Rectal smooth muscle tissue (tissue), 1 donor: ENCODE measurements around the gene KPTN.

Experiments
- H3K27ac ChIP-seq: one replicate; pipeline ENCODE4 v1.7.0; 2013; ENCODE audit warnings: low read depth, low read length, inconsistent platforms
- H3K27me3 ChIP-seq: one replicate; pipeline ENCODE4 v1.7.0; 2013; ENCODE audit warnings: low read length; ENCODE audit not compliant: control insufficient read depth, insufficient read depth
- H3K36me3 ChIP-seq: one replicate; pipeline ENCODE4 v1.7.0; 2013; ENCODE audit warnings: low read length; ENCODE audit not compliant: control insufficient read depth, insufficient read depth
- H3K4me1 ChIP-seq: one replicate; pipeline ENCODE4 v1.7.0; 2013; ENCODE audit warnings: low read length; ENCODE audit not compliant: control insufficient read depth, insufficient read depth
- H3K4me3 ChIP-seq: one replicate; pipeline ENCODE4 v1.7.0; 2013; ENCODE audit warnings: low read length
- H3K9ac ChIP-seq: one replicate; pipeline ENCODE4 v1.7.0; 2013; ENCODE audit warnings: low read length

Gene KPTN

DNA sequence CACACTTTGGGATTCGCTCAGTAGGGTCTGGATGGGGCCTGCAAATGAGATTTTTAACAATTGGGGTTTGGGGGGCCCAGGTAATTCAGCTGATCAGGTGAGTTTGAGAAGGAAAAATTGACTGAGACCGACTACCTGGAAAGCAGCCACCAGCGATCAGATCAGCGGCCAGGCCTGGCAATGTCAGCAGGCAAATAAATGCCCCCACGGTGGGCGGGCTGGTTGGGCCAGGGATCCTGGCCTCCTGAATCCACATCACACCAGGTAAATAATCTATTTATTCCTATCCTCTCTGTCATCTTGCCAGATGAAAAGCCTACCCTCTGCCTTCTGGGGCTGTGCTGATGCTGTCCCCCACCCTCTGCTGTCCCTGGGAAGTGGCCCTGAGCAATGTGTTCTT, 21.5 kb upstream of the KPTN start:
- H3K27me3 ChIP-seq: no peaks in the 10 kb centered on the region
- H3K27ac ChIP-seq: no peak overlapping the region
- no peak overlapping the region for H3K9ac ChIP-seq
- no peak overlapping the region for H3K4me3 ChIP-seq
- peaks cover 15% of the 10 kb centered on the region for H3K4me1 ChIP-seq
- H3K36me3 ChIP-seq: peaks cover 11% of the 10 kb centered on the region

DNA sequence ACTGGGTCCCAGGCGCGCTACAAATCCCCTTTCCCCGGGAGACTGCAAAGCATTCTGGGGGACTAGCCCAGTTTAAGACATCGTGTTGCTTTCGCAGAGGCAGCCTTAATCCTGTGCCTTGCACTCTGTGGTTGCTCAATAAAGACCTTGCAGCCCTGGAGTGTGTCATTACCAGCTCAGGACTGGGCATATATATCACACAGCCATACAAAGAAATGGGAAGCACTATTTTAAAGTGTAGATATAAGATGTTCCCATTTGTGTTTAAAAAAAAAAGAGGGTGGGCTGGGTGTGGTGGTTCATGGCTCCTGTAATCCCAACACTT, 19.8 kb upstream of the KPTN start:
- no peak overlapping the region for H3K9ac ChIP-seq
- H3K27ac ChIP-seq: no peak overlapping the region
- H3K4me3 ChIP-seq: no peak overlapping the region
- no peaks in the 10 kb centered on the region for H3K27me3 ChIP-seq
- peaks cover 3% of the 10 kb centered on the region for H3K4me1 ChIP-seq
- peaks cover 19% of the 10 kb centered on the region for H3K36me3 ChIP-seq

DNA sequence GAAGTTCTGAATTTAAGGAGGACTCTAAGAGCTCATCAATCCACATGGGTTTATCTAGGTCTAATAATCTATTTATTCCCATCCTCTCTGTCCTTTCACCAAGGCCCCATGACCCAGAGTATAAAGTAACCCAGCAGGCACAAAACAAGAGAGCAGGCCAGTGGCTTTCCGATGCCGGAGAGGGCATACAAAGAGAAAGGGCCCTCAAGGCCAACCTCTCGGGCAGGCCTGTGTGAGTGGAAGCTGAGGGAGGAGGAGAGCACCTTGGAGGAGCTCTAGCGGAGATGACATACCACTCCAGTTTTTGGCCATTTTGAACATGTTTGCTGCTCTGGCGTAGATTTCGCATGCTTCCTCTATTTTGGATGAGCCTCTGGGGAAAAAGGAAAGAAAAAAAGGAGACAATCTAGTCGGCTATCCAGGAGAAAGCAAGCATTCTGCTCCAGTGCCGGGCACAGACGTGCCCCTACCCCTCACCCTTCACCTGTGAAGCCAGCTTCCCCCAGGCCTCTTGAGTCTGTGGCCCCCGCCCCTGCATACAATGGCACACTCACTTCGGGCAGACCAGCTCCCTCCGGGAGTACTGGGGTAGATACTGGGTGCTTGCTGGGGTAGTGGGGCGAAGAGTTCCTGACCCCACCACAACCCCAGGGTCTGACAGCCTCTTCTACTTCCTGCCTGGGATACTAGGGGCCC, 19.3 kb upstream of the KPTN start:
- Histone ChIP-seq H3K27ac (no peak overlapping the region), H3K4me3 (no peak overlapping the region), H3K9ac (no peak overlapping the region), H3K27me3 (no peaks in the 10 kb centered on the region), H3K4me1 (peaks cover 3% of the 10 kb centered on the region), H3K36me3 (peaks cover 22% of the 10 kb centered on the region)

DNA sequence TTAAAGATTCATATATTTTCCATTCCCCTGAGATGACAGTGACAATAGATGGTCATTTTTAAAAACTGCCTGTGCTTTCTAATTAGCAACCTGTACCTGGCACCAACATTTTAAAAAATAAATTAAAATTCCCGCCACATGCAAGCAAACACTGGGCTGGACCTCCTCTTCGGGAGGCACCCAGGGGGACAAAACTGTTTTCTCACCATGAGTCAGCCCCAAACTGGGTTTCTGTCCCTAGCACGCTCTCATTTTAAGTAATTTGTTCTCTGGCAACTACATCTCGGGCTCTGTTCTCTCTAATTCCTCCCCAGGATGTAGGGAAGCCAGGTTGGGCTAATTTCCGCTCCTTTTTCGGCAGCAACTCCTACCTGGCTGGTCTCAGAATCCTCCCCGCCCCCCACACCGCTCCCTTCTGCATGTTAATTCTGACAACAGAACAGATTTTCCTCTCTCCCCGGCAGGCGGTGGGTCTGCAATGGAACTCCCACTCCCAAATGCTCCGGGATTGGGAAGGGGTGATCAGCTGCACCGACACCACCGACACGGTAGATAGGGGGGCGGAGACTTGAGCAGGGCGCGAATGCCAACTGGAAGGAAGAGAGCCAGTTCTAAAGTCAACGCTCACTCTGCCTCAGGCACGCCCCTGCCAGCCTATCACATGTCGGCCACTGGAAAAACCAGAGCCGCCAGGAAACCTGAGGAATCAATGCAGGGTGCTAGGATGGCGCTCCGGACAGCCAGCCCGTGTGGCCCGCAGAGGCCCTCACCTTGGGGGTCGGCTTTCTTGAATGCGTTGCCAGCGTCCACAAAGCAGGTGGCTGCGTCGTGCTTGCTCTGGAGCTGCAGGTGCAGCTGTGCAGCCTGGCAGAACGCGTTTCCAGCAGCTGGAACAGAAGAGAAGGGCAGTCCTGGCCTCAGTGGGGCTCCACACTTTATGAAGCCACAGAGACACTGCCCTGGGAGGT, 16.1 kb upstream of the KPTN start:
- no peaks in the 10 kb centered on the region for H3K4me1 ChIP-seq
- H3K27me3 ChIP-seq: no peaks in the 10 kb centered on the region
- H3K36me3 ChIP-seq: peaks cover 35% of the 10 kb centered on the region
- H3K27ac ChIP-seq: no peak overlapping the region
- no peak overlapping the region for H3K9ac ChIP-seq
- no peak overlapping the region for H3K4me3 ChIP-seq

DNA sequence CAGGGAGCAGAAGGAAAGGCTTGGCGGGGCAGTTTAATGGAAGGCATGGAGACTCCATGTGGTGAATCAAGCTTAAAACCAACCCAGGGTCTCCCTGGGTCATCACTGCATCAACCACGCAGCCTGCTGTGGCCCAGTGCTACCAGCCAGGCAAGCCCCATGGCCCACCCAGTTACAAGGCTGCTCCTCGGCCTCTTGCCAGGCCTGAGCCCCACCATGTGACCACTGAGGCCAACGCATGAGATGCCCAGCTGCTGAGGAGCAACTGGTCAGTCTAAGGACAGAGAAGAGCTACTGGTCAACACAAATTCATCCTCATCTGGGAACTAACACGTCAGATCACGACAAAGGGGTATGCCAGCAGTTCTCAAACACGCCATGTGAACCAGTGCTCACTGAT, 15.4 kb upstream of the KPTN start:
- Histone ChIP-seq H3K9ac (no peak overlapping the region), H3K4me3 (no peak overlapping the region), H3K27ac (no peak overlapping the region), H3K36me3 (peaks cover 37% of the 10 kb centered on the region), H3K4me1 (no peaks in the 10 kb centered on the region), H3K27me3 (no peaks in the 10 kb centered on the region)

DNA sequence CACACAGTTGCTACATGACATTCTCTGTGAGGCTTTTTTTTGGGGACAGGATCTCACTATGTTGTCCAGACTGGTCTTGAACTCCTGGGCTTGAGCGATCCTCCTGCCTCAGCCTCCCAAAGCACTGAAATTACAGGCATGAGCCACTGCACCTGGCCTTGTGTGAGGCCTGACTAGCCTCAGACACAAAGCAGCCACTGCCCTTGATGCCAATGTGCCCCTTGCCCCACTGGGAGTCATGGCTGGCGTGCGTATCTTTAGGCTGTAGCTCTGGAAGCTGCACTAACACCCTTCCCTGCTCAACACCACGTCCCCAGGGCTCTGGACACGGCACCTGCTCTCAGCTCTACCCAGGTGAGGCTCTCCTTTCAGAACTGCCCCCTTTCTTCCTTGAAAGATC, 14.5 kb upstream of the KPTN start:
- Histone ChIP-seq H3K9ac (no peak overlapping the region), H3K27me3 (no peaks in the 10 kb centered on the region), H3K4me3 (no peak overlapping the region), H3K27ac (no peak overlapping the region), H3K36me3 (peaks cover 37% of the 10 kb centered on the region), H3K4me1 (no peaks in the 10 kb centered on the region)

DNA sequence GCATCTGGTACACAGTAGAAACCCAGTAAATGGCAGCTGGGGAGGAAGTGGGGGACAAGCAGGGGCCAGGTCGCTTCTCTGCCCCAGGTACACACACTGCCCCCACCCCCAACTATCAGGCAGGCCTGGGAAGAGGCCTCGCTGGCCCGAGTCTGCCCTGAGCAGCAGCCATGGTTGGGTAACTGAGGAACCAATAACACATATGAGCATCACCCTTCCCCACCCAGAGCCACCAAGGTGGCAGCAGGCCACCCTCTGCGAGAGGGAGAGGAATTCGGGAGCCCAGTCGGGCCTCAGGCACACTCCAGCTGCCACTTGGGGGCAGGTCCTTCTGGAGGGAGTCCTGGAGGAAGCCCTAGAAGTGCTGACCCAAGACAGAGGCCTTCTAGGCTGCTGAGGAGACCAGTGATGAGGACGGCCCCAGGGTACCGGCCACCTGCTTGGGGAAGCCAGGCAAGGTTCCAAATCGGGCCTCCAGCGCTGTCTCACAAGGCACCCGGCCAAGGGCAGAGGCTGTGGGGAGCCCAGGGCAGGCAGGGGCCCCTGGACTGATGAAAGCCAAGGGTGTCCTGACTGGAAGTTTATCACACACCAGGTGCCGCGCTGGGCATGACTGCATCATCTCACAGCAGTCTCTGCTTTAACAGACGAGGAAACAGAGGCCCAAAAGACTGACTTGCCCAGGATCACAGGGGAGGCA, 14.0 kb upstream of the KPTN start:
- H3K4me1 ChIP-seq: no peaks in the 10 kb centered on the region
- no peaks in the 10 kb centered on the region for H3K27me3 ChIP-seq
- peaks cover 34% of the 10 kb centered on the region for H3K36me3 ChIP-seq
- H3K9ac ChIP-seq: no peak overlapping the region
- H3K27ac ChIP-seq: no peak overlapping the region
- no peak overlapping the region for H3K4me3 ChIP-seq

DNA sequence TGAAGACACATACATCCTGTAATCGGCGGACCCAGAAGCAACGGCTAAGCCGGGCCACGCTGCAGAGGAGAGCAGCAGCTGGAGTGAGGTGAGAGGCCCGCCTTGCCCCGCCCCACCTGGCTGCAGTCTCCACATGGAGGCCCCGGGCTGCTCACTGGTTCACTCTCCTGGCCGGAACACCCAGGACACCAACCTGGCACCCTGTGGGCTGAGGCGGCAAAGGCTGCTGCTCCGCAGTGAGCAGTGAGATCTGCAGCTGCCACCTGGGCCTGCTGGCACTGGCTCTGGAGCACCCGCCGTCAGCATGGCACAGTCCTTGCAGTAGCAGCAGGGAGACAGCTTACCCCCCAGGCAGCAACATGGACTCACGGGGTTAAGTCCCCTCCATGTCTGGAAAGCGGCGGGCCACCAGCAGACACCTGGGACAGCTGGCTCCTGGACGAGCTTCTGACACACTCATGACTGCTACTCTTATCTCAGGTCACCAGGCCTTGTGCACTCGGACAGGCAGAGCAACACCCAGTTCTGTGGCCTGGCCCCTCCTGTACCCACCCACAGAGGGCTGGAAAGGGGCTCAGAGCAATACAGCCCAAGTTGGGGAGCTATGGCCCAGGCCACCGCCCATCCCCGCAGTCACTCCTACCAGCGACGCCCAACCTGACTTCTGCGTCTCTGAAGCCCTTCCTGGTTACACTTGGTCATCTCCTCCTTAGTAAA, 13.2 kb upstream of the KPTN start:
- Histone ChIP-seq H3K4me1 (no peaks in the 10 kb centered on the region), H3K9ac (no peak overlapping the region), H3K27me3 (no peaks in the 10 kb centered on the region), H3K27ac (no peak overlapping the region), H3K4me3 (no peak overlapping the region), H3K36me3 (peaks cover 35% of the 10 kb centered on the region)

DNA sequence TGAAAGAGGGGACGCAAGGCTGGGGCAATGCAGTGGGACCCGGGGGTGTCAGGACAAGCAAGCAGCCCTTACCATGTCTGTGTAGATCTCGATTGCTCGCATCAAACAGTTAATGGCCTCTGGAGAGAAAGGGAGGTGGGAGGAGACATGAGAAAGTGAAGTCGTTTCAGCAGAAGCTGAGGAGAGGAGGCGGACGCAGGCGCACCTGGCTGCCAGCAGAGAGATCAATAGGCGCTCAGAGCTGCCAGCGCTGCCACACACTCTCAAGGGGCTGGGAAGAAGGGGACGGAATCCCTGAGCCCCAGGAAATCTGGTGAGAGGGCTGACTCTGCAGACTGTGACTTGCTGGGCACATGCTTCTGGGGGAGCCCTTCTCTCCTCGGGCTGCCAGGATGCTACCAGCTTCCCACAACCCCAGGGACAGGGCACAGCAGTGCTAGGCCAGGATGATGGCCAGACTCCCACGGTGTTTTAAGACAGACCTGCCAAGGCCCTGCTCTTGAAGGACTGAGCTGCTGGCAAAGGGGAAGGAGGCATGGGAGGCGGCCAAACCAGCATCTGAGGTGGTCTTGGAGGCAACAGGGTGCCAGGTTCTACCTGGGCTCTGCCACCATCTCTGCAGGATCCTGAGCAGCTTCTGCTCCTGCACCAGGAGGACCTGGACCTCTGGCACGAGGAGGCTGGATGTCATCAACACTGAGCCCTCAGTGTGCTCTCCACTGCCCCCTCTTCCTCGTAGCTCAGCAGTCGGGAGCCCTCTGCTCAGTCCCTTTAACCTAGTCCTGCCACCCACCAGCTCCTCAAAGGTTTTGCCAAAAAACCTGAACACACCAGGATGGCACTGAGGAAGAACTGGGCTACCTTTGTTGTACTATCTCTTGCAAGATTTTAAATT, 11.7 kb upstream of the KPTN start:
- H3K27ac ChIP-seq: no peak overlapping the region
- H3K27me3 ChIP-seq: no peaks in the 10 kb centered on the region
- H3K4me3 ChIP-seq: no peak overlapping the region
- H3K36me3 ChIP-seq: peaks cover 36% of the 10 kb centered on the region
- H3K4me1 ChIP-seq: no peaks in the 10 kb centered on the region
- no peak overlapping the region for H3K9ac ChIP-seq

DNA sequence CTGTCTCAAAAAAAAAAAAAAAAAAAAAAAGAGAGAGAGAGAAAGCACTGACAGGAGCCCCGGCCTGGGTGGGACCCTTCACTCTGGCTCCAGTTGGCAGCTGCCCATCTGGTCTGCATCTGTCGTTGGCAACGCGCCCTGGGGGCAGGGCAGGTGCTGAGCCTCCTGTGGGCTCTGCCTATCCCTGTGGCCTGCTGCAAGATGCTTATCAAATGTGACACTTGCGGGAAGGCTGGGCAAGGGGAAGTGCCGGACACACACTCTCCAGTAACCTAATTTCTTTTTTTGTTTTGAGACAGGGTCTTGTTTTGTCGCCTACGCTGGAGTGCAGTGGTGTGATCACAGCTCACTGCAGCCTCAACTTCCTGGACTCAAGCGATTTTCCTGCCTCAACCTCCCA, 10.7 kb upstream of the KPTN start:
- no peaks in the 10 kb centered on the region for H3K27me3 ChIP-seq
- no peak overlapping the region for H3K4me3 ChIP-seq
- H3K9ac ChIP-seq: no peak overlapping the region
- no peaks in the 10 kb centered on the region for H3K4me1 ChIP-seq
- H3K27ac ChIP-seq: no peak overlapping the region
- H3K36me3 ChIP-seq: peaks cover 33% of the 10 kb centered on the region

DNA sequence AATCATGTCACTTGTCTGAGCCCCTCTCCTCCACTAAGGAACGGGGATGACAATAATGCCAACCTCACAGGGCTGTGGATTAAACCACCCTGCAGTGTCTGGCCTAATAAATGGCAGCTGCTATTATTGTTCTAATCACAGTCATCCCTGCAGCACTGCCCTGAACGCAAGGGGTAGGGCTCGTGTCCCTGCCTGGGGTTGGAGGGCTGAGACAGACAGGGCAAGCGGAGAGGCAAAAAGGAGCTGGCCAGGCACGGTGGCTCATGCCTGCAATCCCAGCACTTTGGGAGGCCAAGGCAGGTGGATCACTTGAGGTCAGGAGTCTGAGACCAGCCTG, 10.2 kb upstream of the KPTN start:
- H3K36me3 ChIP-seq: peaks cover 32% of the 10 kb centered on the region
- H3K4me1 ChIP-seq: no peaks in the 10 kb centered on the region
- H3K9ac ChIP-seq: no peak overlapping the region
- no peak overlapping the region for H3K27ac ChIP-seq
- no peak overlapping the region for H3K4me3 ChIP-seq
- no peaks in the 10 kb centered on the region for H3K27me3 ChIP-seq
